ENCODE data around the gene FLNC. TPM values are rescaled to one million over a fixed set of nuclear protein-coding genes. Genes with fewer than 3 reads are reported as not detected.

The FLNC gene
- total and polyA plus RNA-seq, 9 of the 15 experiments (the other 6 are each of a cell fraction or from before 2014, with no cell fraction given), result 0.90 to 155 (median 28.8) TPM

DNA sequence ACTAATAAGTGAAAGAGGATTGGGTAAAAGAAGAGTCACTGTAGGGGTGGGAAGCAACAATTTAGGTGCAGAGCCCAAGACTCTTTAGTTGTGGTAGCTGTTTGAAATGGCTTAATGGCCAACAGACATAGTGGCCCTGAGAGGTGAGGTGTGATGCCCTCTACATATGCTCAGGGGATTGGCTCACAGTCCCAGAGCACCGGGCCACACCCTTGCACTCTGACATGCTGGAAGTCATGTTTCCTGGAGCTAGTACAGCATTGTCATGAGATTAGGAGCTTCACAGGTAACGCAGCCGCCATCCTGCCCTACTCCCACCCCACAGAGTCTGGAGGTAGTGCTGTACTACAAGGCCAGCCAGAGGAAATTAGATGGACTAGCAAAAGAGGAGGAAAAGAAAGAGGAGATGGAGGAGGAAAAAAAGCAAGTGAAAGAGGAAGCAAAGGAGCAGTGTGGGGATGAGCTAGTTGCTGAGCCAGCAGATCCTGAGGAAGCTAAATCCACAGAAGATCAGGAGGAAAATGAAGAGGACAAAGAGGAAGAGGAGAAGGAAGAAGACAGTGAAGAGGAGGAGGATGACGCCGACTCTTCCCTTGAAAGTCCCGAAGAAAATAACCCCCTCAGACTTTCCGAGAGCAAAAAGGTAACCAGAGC lies 14.8 kb upstream of the FLNC start (continued):
- TF ChIP-seq MYNN (IDR thresholded peaks at IDR 0.05), result no peak
- no peak for TF ChIP-seq MYNN (CRISPR knock-in tag; IDR thresholded peaks at IDR 0.05)
- TF ChIP-seq SMARCA5 (IDR thresholded peaks at IDR 0.05), result no peak
- no peak for TF ChIP-seq ZNF184 (CRISPR knock-in tag; IDR thresholded peaks at IDR 0.05)
- no peak for TF ChIP-seq CHD2 (IDR thresholded peaks at IDR 0.05; ENCODE audit: low read depth, low read length)
- TF ChIP-seq ZNF57 (CRISPR knock-in tag; IDR thresholded peaks at IDR 0.05), result no peak
- no peak for TF ChIP-seq ZNF282 (CRISPR knock-in tag; IDR thresholded peaks at IDR 0.05)
- TF ChIP-seq, protein P1, sequence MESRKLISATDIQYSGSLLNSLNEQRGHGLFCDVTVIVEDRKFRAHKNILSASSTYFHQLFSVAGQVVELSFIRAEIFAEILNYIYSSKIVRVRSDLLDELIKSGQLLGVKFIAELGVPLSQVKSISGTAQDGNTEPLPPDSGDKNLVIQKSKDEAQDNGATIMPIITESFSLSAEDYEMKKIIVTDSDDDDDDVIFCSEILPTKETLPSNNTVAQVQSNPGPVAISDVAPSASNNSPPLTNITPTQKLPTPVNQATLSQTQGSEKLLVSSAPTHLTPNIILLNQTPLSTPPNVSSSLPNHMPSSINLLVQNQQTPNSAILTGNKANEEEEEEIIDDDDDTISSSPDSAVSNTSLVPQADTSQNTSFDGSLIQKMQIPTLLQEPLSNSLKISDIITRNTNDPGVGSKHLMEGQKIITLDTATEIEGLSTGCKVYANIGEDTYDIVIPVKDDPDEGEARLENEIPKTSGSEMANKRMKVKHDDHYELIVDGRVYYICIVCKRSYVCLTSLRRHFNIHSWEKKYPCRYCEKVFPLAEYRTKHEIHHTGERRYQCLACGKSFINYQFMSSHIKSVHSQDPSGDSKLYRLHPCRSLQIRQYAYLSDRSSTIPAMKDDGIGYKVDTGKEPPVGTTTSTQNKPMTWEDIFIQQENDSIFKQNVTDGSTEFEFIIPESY (CRISPR knock-in tag; IDR thresholded peaks at IDR 0.05), result no peak
- TF ChIP-seq C11orf30 (IDR thresholded peaks at IDR 0.05; ENCODE audit: low read depth), result peak; percentile 98
- no peak for TF ChIP-seq NR2C2 (CRISPR knock-in tag; IDR thresholded peaks at IDR 0.05)
- TF ChIP-seq NR2C2 (tag; IDR thresholded peaks at IDR 0.05), result no peak
- no peak for TF ChIP-seq DIDO1 (tag; IDR thresholded peaks at IDR 0.05; ENCODE audit: low read depth)
- TF ChIP-seq, protein P2, sequence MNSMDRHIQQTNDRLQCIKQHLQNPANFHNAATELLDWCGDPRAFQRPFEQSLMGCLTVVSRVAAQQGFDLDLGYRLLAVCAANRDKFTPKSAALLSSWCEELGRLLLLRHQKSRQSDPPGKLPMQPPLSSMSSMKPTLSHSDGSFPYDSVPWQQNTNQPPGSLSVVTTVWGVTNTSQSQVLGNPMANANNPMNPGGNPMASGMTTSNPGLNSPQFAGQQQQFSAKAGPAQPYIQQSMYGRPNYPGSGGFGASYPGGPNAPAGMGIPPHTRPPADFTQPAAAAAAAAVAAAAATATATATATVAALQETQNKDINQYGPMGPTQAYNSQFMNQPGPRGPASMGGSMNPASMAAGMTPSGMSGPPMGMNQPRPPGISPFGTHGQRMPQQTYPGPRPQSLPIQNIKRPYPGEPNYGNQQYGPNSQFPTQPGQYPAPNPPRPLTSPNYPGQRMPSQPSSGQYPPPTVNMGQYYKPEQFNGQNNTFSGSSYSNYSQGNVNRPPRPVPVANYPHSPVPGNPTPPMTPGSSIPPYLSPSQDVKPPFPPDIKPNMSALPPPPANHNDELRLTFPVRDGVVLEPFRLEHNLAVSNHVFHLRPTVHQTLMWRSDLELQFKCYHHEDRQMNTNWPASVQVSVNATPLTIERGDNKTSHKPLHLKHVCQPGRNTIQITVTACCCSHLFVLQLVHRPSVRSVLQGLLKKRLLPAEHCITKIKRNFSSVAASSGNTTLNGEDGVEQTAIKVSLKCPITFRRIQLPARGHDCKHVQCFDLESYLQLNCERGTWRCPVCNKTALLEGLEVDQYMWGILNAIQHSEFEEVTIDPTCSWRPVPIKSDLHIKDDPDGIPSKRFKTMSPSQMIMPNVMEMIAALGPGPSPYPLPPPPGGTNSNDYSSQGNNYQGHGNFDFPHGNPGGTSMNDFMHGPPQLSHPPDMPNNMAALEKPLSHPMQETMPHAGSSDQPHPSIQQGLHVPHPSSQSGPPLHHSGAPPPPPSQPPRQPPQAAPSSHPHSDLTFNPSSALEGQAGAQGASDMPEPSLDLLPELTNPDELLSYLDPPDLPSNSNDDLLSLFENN (IDR thresholded peaks at IDR 0.05; ENCODE audit: low read depth in 2 of 2, low read length in 2 of 2), result no peak
- TF ChIP-seq BRD9 (IDR thresholded peaks at IDR 0.05; ENCODE audit: low read depth, partially characterized antibody), result no peak
- TF ChIP-seq FOXA1 (IDR thresholded peaks at IDR 0.05; ENCODE audit: borderline replicate concordance), result no peak
- TF ChIP-seq ZBTB17 (CRISPR knock-in tag; IDR thresholded peaks at IDR 0.05), result 0 out of 2 replicates have a peak, but pooled peaks have one; percentile 19
- peak; percentile 25 for TF ChIP-seq KDM5B (IDR thresholded peaks at IDR 0.05; ENCODE audit: insufficient replicate concordance, low read depth, low read length)
- TF ChIP-seq CBX3 (IDR thresholded peaks at IDR 0.05; ENCODE audit: borderline replicate concordance in 1 of 2, low read length in 2 of 2), result no peak
- TF ChIP-seq ARID1B (IDR thresholded peaks at IDR 0.05), result no peak
- TF ChIP-seq DNMT1 (IDR thresholded peaks at IDR 0.05), result no peak
- TF ChIP-seq KLF6 (CRISPR knock-in tag; IDR thresholded peaks at IDR 0.05; ENCODE audit: borderline replicate concordance), result no peak
- TF ChIP-seq SIN3A (IDR thresholded peaks at IDR 0.05; ENCODE audit: borderline replicate concordance in 2 of 2, control insufficient read depth in 1 of 2, low read depth in 2 of 2, low read length in 2 of 2), result no peak
- no peak for TF ChIP-seq LCOR (CRISPR knock-in tag; IDR thresholded peaks at IDR 0.05)
- no peak for TF ChIP-seq IFI16 (CRISPR knock-in tag; IDR thresholded peaks at IDR 0.05)
- TF ChIP-seq CBX5 (IDR thresholded peaks at IDR 0.05; ENCODE audit: borderline replicate concordance, low read depth), result no peak
- TF ChIP-seq NCOA1 (IDR thresholded peaks at IDR 0.05; ENCODE audit: low read depth), result no peak
